Islet precursor cell (in vitro differentiated cells): Measurements from ENCODE around the gene AKIRIN2.

Experiments
- DNase-seq: peaks from one replicate; pipeline ENCODE4 v3.0.0-alpha.2; 2018

Gene AKIRIN2

DNA sequence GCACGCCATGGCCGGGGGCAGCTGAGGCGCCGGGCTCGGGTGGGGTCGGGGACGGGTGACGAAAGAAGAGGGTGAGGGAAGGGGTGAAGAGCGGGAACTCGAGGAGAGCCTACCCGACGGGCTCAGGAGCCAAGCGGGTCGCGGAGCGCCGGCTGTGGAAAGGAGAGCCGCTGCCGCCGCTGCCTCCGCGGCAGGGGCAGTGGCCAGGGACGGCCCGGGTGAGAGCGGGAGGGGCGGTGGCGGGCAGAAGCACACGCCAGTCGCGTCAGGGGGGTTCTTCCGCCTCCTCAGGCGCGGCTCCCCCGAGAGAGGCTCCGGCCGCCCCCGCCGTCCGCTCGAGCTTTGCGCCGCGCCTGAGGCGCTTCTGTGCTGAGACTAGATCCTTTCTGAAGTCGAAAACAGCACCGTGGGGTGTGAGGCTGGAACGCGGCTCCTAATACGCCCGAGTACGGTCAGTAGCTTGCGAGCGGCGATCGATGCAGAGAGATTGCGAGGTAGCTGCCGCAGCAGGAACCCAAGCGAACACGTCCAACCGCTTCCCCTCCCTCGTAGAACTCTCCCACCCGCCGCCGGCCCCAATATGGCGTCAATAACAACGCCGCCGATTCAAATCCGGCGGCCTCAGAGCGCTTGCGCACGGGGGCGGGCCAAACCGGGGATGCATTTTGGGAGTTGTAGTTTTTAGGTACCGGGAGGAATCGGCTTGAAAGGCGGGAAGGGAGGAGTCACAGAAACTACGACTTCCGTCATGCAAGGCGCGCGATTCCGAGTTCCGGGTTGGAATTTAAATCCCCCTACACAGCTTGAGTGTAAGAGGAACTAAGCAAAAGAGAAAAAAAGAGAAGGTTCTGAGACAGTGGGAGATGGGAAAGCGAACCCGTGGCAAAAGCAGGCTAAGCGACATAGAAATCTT, at the start of gene AKIRIN2:
AKIRIN2 (minus strand) TSS at position 558 of the 913 bp plus-strand sequence; CDS start at position 9, 549 bp downstream.
- peak; percentile 99 for DNase-seq

- no peak for DNase-seq
These were observed 45.6 kb upstream of the AKIRIN2 start for GRCh38 chr6:87747646-87748045.

DNA sequence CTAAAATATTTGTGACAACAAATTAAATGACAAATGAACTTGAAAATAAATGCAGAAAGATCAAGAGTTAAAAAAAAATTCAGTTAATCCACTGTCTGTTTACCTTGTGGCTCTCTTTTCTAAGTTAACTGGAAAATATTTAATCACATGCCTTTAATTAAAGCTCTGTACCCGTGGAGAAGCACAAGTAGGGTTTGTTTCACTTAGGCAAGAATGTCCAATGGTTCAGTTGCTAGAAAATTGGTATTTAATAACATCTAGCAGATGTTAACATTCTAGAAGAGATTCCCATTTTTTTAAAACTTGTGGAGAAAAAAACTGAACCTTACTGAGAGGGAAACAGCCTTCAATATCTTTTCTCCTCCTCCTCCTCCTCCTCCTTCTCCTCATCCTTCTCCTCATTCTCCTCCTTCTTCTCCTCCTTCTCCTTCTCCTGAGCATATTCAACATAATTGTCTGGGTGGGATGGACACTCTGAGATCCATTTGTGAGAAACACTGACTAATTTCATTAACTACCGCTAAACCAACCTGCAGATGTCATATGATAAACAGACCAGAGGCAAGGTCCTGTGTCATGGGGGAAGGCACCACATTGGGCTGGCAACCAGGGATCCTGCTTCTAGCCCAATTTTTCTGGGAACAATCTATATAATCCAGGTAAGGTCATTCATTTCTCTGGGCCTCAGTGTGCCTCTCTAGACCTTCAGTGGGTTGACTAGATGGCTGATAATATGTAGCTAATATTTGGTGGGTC, 44.1 kb upstream of the AKIRIN2 start:
- no peak for DNase-seq

- DNase-seq = no peak
These were observed 41.4 kb upstream of the AKIRIN2 start for GRCh38 chr6:87743454-87743853.

DNA sequence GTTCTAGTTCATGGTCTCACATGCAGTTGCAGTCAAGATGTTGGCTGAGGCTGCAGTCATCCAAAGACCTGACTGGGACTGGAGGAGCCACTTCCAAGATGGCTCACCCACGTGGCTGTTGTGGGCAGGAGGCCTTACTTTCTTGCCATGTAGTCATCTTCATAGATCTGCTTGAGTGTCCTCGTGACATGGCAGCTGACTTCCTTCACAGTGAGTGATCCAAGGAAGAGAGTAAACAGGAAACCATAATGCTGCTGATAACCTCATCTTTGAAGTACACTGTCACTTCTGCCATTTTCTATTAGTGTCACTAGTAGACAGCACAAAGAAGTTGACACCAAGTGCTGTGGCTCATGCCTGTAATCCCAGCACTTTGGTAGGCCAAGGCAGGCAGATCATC, 40.1 kb upstream of the AKIRIN2 start:
- DNase-seq = no peak

DNA sequence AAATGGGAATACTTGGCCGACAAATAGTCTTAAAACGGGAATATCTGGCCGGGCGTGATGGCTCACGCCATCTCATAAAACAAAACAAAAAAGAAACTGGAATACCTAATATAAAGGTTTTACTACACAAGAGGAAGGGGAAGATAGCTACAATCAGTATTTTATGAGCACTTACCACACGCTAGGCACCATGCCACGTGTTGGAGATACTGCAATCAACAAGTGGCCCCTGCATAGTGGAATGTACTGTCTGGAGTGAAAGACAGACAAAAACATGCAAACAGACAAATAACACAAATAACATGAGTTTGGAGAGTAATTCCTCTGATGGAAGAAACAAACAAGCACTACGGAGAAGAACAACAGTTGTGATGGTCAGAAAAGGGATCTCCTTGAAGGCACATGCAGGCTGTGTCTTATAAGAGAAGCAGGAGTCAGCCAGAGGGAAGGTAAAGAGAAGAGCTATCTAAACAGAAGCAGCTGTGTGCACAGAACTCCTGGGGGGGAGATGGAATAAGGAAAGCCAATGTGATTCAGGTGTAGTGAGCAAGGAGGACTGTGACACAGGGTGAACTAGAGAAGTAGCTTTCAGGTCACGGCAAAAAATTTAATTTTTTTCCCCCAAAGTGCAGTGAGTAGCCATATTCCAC, 39.1 kb upstream of the AKIRIN2 start:
- no peak for DNase-seq

- no peak for DNase-seq
These were observed 36.7 kb upstream of the AKIRIN2 start for GRCh38 chr6:87738744-87739143.

DNA sequence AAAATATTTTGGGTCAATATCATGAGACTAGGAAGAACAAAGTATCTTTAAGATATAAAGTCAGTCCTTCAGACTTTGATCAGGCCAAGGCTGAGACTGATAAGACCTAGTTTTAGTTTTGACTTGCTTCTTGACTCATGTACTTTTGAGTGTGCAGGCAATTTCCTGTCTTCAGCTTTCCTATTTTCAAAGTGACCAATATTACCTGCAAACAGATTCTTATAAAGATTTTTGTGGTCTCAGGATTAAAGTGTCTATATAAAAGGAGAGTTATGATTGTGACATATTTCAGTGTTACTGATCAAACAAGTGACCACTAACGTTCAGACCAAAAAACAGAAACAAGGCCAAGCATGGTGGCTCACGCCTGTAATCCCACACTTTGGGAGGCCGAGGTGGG, 36.0 kb upstream of the AKIRIN2 start:
- no peak for DNase-seq

DNA sequence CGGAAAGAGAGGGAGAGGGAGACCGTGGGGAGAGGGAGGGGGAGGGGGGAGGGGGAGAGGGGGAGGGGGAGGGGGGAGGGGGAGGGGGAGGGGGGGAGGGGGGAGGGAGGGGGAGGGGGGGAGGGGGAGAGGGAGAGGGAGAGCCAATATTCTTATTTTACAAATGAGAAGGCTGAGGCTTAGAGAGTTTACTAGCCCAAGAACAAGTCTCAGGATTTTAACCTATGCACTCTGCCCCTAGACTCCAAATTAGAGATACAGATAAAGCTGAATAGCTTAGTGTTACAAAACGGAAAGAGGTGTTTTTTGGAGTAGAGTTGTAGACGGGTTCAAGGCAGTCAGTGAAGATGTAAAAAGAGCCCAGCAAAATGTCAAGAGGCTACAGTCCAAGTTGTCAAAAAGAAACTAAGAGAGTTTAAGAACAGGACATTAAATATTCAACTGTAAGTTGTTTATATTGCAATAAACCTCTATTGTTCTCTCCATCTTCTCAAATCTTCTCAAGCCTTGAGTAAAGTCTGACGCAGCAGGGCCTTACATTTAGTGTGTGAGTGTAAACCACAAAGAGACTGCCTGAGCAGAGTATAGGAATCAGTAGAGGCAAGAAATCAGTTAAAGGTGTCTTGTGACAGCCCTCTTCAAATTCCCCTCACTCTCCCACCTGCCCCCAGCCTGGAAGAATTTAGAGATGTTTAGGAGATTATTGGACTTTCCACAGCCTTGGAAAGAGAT, 34.9 kb upstream of the AKIRIN2 start:
- no peak for DNase-seq

DNA sequence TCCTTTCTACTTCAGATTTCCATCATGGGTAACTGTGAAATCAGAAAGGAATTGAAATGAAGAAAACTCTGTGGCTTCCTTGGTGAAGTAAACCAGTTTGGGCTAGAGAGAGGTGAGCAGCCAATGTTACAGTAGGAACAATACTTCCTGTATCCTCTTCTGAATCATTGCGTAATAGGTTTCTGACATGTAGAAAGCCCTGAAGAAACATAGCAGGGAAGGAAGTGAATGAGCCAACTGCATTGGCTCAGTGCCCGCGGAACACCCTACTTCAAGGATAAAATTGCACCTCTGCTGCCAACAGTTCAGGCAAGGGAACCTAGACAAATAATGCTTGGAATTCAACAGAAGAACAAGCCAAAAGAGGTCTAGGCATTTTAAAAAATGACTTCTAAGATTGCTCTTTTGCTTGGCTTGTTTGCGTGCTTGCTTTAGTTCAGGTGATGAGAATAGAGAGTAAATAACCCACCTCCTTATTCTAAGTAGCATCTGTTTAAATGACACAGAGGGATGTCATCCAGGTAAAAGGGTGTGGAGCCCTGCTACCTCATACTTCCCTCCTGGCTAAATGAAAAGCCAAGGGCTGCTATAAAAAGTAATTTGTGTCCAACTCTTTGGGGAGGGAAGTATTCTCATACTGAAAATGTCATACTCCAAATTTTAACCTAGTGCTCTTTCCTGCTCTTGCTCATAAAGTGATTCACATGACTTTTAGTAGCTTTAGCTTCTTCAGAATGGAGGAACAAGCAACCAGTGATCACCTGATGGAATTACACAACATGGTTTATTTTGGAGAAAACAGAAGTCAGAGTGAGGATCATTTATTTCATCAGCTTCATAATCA, 30.0 kb upstream of the AKIRIN2 start:
- DNase-seq = no peak

- no peak for DNase-seq
These were observed 29.0 kb upstream of the AKIRIN2 start for GRCh38 chr6:87731080-87731479.

DNA sequence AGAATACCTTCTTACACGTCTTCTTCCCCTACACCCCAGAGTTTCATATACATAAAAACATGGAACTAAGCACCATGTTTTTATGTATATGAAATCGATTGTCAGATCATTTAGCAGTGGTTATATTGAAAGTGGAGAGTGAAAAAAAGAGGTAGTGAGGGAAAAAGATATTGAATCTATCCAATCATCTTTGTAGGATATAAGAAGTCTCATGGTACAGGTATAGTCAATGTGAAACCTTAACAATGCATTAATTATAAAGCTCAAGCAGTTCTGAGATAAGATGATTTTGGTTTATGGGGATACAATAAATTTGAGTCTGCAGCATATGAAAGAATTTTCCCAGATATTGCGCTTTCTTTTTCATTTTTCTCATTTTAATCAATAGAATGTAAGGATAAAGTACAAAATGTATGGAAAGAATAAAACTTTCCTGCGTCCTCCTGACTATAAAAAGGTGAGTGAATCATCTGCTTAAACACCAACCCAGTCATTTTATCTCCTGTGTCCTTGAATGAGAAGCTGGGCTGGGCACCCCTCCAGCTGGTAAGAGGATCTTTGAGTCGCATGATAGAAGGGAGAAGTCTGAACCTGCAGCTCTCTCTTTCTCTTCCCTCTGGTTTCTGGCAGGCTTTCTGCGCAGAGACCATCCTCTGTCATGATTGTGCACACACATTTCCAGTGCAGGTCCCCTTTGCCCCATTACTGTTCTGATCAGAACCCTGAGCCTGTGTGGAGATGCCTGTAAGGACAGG, 28.1 kb upstream of the AKIRIN2 start:
- no peak for DNase-seq

- DNase-seq = no peak
These were observed 26.7 kb upstream of the AKIRIN2 start for GRCh38 chr6:87728706-87729105.

DNA sequence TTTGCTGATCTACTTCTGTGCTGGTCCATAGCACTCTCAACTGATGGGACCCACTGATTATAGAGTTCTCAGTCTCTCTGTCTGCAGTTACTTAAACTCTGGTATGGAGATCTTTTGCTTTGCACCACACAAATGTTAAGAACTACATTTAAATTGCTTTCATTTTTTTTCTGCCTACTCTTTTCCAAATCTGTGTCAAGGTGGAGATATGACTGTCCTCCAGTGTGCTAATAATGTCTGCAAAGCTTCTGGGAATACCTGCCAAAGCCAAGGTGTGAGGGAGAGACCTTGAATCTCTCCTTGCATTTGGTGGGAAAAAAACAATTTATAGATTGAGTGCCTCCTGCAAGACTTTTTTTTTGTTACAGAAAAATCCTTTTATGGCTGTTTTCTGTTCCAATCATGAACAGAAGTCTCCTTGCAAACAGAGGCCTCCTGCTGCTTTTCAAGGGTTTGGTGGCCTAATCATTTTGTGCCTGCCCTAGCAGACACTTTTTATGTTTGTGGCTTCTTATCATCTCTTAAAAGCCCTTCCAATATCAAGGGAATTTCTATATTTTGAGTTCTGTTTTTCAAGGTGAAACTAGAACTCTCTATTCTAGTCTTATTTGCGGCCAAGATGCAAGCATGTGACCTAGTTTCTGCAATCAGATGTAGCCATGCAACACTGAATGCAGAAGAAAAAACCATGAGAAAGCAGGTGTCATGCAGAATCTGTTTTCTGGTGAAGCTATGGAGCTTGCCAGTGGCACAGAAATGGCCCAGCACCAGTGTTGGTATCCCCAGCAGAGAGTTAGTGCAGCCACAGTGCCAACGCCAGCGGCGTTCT, 23.2 kb upstream of the AKIRIN2 start:
- DNase-seq = no peak

- peak; percentile 89 for DNase-seq
These were observed 21.4 kb upstream of the AKIRIN2 start for GRCh38 chr6:87723170-87724078.

DNA sequence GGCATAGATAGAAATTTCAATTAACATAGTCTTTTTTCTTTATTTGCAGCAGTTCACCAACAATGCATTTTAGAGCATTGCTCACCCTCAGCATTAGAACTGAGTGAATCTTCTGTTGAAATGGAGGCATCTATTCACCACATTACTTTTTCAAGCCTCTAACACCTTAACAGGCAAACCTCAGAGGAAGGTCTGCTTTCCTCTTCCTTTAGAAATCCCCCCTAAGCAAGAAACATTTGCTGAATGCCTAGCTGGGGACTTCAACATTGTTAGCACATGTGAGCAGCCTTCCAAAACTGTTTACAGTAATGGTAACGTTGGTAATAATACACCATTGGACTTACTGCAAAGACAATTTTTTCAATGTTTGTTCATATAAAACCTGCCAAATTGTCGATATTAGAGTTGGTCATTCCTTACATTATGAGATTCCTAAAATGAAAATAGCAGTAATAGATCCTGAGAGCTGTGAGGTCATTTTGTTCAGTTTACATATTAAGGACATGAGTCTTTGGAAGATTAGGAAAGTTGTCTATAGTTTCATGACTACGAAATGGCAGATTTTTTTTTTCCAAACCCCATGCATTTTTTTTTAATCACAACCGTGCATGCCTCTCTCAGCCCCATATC, 20.6 kb upstream of the AKIRIN2 start:
- DNase-seq = no peak

- no peak for DNase-seq
These were observed 19.3 kb upstream of the AKIRIN2 start for GRCh38 chr6:87721311-87721710.

- DNase-seq = no peak
These were observed 16.8 kb upstream of the AKIRIN2 start for GRCh38 chr6:87718662-87719433.
